Ammon's horn (tissue), 1 donor: ENCODE results near the gene ASB5.
A peak's percentile ranks its signal among the peaks of the same experiment; 100 is the strongest.

ENCODE experiments used
- DNase-seq: peaks from one replicate; pipeline ENCODE4 v3.0.0-alpha.2; 2016; ENCODE audit warnings: low spot score

ASB5 gene

GRCh38 chr4:176277162-176277904 is 8.3 kb upstream of the ASB5 start:
- DNase-seq: peak; percentile 46

GRCh38 chr4:176276710-176277109 is 7.7 kb upstream of the ASB5 start:
- DNase-seq: no peak

GRCh38 chr4:176274441-176274840 is 5.4 kb upstream of the ASB5 start:
- no peak for DNase-seq

- DNase-seq: no peak
Measured at GRCh38 chr4:176273736-176274135, 4.7 kb upstream of the ASB5 start.

- DNase-seq: no peak
Measured at GRCh38 chr4:176272799-176273198, 3.8 kb upstream of the ASB5 start.

- DNase-seq: no peak
Measured at GRCh38 chr4:176271749-176272148, 2.7 kb upstream of the ASB5 start.

- DNase-seq: no peak
Measured at GRCh38 chr4:176270669-176271068, 1.6 kb upstream of the ASB5 start.

- DNase-seq: no peak
Measured at GRCh38 chr4:176266026-176266425, 3.0 kb downstream of the ASB5 start.

GRCh38 chr4:176262243-176262642 is 6.8 kb downstream of the ASB5 start:
- no peak for DNase-seq

GRCh38 chr4:176261481-176261880 is 7.5 kb downstream of the ASB5 start:
- DNase-seq: no peak

- DNase-seq: no peak
Measured at GRCh38 chr4:176261018-176261417, 8.0 kb downstream of the ASB5 start.

- no peak for DNase-seq
Measured at GRCh38 chr4:176259330-176260090, 9.5 kb downstream of the ASB5 start.

GRCh38 chr4:176258135-176258534 is 10.9 kb downstream of the ASB5 start:
- no peak for DNase-seq

GRCh38 chr4:176256921-176257320 is 12.1 kb downstream of the ASB5 start:
- no peak for DNase-seq

- DNase-seq: no peak
Measured at GRCh38 chr4:176242764-176243347, 26.2 kb downstream of the ASB5 start.

GRCh38 chr4:176241703-176242102 is 27.3 kb downstream of the ASB5 start:
- DNase-seq: no peak

GRCh38 chr4:176238826-176239225 is 30.2 kb downstream of the ASB5 start:
- DNase-seq: no peak

- no peak for DNase-seq
Measured at GRCh38 chr4:176238157-176238610, 30.8 kb downstream of the ASB5 start.

GRCh38 chr4:176236946-176237345 is 32.1 kb downstream of the ASB5 start:
- DNase-seq: no peak

GRCh38 chr4:176230836-176231235 is 38.2 kb downstream of the ASB5 start:
- DNase-seq: no peak

- DNase-seq: no peak
Measured at GRCh38 chr4:176229645-176230044, 39.4 kb downstream of the ASB5 start.

GRCh38 chr4:176226736-176227135 is 42.3 kb downstream of the ASB5 start:
- no peak for DNase-seq

GRCh38 chr4:176223561-176223960 is 45.5 kb downstream of the ASB5 start:
- DNase-seq: no peak
